Natural killer cell treated with Interleukin-12 subunit alpha and Interleukin-12 subunit beta and Interleukin-15 and Interleukin-18, amount 100 ng/mL, for 72 hours (primary cell): Measurements from ENCODE around the gene C1RL. TPM values are rescaled to one million over a fixed set of nuclear protein-coding genes. Genes with fewer than 3 reads are reported as not detected.

Experiments used
- ATAC-seq, 2 donors: fragments of 150-1000 bp; cut with Tn5 transposase in 1 of 2; sonication (Bioruptor Pico), chemical (Tn5 transposase) in 1 of 2; 2 replicates each; pipeline ENCODE4 v1.10.0; 2021
- DNase-seq: peaks from one replicate; pipeline ENCODE4 v3.0.0; 2022; ENCODE audit warnings: low spot score
- H3K27ac Mint-ChIP-seq, 2 donors: 1 replicate in 1 of 2; 2 replicates in 1 of 2; pipeline ENCODE4 v1.8.0; 2022; ENCODE audit warnings: mixed read lengths in 2 of 2, mild to moderate bottlenecking in 1 of 2, moderate library complexity in 1 of 2
- H3K27me3 Mint-ChIP-seq, 2 donors: 1 replicate in 1 of 2; 2 replicates in 1 of 2; pipeline ENCODE4 v1.8.0; 2022; ENCODE audit warnings: mixed read lengths in 2 of 2
- H3K36me3 Mint-ChIP-seq: one replicate; pipeline ENCODE4 v1.8.0; 2022; ENCODE audit warnings: mixed read lengths
- H3K4me1 Mint-ChIP-seq, 2 donors: 1 replicate in 1 of 2; 2 replicates in 1 of 2; pipeline ENCODE4 v1.8.0; 2022; ENCODE audit warnings: low read depth in 2 of 2, mixed read lengths in 2 of 2, mild to moderate bottlenecking in 1 of 2
- H3K4me3 Mint-ChIP-seq: one replicate; pipeline ENCODE4 v1.8.0; 2022; ENCODE audit warnings: mixed read lengths
- H3K9me3 Mint-ChIP-seq: 2 replicates; pipeline ENCODE4 v1.8.0; 2022; ENCODE audit warnings: mixed read lengths
- total RNA-seq, 2 donors: library from RNA; stranded (reverse); gene quantifications; one replicate each; pipeline ENCODE4 v1.2.3, GENCODE V29; 2022

The C1RL gene
- total RNA-seq, 2 donors from 2014 or later = 24.8 to 29.1 TPM

- DNase-seq = no peak
- no peaks in the 10 kb centered on the region for H3K27me3 Mint-ChIP-seq
- no peaks in the 10 kb centered on the region for H3K9me3 Mint-ChIP-seq
- no peak overlapping the region for H3K4me3 Mint-ChIP-seq
- no peak for ATAC-seq
- H3K4me1 Mint-ChIP-seq = peaks cover 0 to 6% of the 10 kb centered on the region in 2 donors
- no peak overlapping the region for H3K27ac Mint-ChIP-seq
- H3K36me3 Mint-ChIP-seq = no peaks in the 10 kb centered on the region
Observed at GRCh38 chr12:7144414-7145120, 35.6 kb upstream of the C1RL start.

DNA sequence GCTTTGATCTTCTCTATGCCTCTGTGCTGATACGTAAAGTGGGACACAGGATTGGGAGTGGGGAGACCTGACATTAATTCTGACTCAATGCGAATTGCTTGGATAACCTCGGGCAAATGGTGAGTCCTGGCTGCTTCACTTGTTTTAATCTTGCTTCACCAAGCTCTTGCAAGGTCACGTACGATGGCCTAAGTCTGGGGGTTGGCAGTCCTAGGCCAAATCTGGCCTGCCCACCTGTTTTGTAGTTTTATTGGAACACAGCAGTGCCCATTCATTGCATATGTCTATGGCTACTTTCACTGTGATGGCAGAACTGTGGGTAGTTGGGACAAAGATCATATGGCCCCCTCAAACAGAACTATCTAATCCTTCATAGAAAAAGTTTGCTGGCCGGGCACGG lies 34.5 kb upstream of the C1RL start:
- no peak overlapping the region for H3K27ac Mint-ChIP-seq
- peak; percentile 58 for DNase-seq
- H3K36me3 Mint-ChIP-seq = no peaks in the 10 kb centered on the region

DNA sequence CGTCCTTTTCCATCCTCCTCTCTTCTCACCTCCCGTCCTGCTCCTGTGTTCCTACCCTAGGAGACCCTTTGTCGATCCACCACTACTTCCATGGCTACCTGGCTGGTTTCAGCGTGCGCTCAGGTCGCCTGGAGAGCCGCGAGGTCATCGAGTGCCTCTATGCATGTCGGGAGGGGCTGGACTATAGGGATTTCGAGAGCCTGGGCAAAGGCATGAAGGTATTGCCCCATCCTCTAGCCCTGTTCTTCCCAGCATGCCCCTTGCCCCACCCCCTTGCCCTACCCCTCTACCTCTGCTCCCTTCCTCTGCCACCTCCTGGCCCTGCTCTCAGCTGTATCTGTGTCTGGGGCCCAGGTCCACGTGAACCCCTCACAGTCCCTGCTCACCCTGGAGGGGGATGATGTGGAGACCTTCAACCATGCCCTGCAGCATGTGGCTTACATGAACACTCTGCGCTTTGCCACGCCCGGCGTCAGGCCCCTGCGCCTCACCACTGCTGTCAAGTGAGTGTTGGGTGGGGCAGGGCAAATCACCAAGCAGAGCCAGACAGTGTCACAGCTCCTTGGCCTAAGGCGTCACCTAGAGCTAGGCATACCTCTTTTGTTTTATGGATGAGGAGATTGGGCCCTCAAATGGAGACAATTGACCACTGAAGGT lies 33.9 kb upstream of the C1RL start:
- Mint-ChIP-seq H3K27me3 (no peaks in the 10 kb centered on the region), H3K9me3 (no peaks in the 10 kb centered on the region), H3K27ac (no peak overlapping the region), H3K4me1 (peaks cover 0 to 6% of the 10 kb centered on the region in 2 donors), H3K4me3 (no peak overlapping the region), H3K36me3 (no peaks in the 10 kb centered on the region)
- ATAC-seq (peak in 1 of 2 donors; percentile 28), DNase-seq (peak; percentile 46)

More for the DNA sequence above, 34.5 kb upstream of the C1RL start:
- ATAC-seq = no peak
- Mint-ChIP-seq H3K27me3 (no peaks in the 10 kb centered on the region), H3K9me3 (no peaks in the 10 kb centered on the region), H3K4me3 (no peak overlapping the region), H3K4me1 (peaks cover 0 to 6% of the 10 kb centered on the region in 2 donors)

DNA sequence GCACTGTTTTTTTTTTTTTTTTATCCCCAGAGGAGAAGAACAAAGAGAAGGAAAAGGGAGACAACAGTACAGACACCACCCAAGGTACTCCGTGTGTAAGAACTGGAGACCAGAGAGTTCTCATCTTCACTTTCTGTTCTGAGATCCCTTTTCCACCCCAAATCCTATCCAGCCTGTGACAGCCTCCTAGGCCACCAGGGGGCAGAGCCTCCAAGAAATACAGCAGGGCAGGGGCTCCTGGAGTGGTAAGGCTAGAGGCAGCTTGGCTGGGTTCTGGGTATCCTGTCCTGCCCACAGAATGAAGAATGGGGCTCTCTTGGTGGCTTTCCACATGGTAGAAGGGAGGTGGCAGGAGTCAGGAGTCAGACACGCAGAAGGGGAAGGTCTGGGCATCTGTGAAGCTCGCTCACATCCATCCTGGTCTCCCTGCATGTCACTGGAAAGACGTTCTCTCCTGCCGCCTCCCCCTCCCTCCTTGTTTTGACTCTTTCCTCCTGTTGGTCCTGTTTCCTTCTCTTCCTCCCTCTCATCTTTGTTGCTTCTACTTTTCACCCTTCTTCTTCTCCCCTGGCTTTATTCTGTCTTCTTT lies 33.1 kb upstream of the C1RL start:
- no peaks in the 10 kb centered on the region for H3K27me3 Mint-ChIP-seq
- no peaks in the 10 kb centered on the region for H3K9me3 Mint-ChIP-seq
- peaks cover 0 to 6% of the 10 kb centered on the region in 2 donors for H3K4me1 Mint-ChIP-seq
- DNase-seq (peak; percentile 64), ATAC-seq (peak; percentile 67 to 72)
- H3K27ac Mint-ChIP-seq = no peak overlapping the region
- no peaks in the 10 kb centered on the region for H3K36me3 Mint-ChIP-seq
- H3K4me3 Mint-ChIP-seq = no peak overlapping the region

- Mint-ChIP-seq H3K27me3 (no peaks in the 10 kb centered on the region), H3K4me3 (no peak overlapping the region), H3K36me3 (no peaks in the 10 kb centered on the region), H3K9me3 (no peaks in the 10 kb centered on the region), H3K27ac (no peak overlapping the region), H3K4me1 (peaks cover 0 to 6% of the 10 kb centered on the region in 2 donors)
- DNase-seq (peak; percentile 22), ATAC-seq (no peak)
Observed at GRCh38 chr12:7141351-7142005, 32.5 kb upstream of the C1RL start.

- Mint-ChIP-seq H3K36me3 (no peaks in the 10 kb centered on the region), H3K27ac (no peak overlapping the region), H3K4me1 (peaks cover 3 to 6% of the 10 kb centered on the region in 2 donors), H3K9me3 (no peaks in the 10 kb centered on the region), H3K4me3 (no peak overlapping the region), H3K27me3 (no peaks in the 10 kb centered on the region)
- DNase-seq (no peak), ATAC-seq (no peak)
Observed at GRCh38 chr12:7139200-7139599, 30.2 kb upstream of the C1RL start.

DNA sequence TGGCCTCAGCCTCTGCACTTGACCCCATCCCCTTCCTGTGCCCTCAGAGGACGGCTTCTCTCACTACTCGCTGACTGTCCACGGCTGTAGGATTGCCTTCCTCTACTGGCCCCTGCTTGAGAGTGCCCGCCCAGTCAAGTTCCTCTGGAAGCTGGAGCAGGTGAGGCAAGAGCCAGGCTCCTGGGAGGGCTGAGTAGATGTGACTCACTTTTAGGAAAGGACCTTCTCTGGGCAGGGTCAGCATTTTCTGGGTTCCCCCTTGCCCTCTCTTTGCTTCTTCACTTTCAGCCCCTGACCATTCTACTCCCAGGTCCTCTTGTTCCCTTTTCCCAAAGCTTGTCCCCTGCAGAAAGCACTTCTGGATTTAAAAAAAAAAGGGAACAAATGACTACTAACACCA lies 28.9 kb upstream of the C1RL start:
- H3K4me3 Mint-ChIP-seq = no peak overlapping the region
- no peaks in the 10 kb centered on the region for H3K36me3 Mint-ChIP-seq
- DNase-seq (no peak), ATAC-seq (no peak)
- H3K9me3 Mint-ChIP-seq = no peaks in the 10 kb centered on the region
- no peaks in the 10 kb centered on the region for H3K27me3 Mint-ChIP-seq
- no peak overlapping the region for H3K27ac Mint-ChIP-seq
- H3K4me1 Mint-ChIP-seq = peaks cover 3 to 6% of the 10 kb centered on the region in 2 donors

- Mint-ChIP-seq H3K4me1 (peaks cover 11 to 14% of the 10 kb centered on the region in 2 donors), H3K27ac (no peak overlapping the region), H3K27me3 (no peaks in the 10 kb centered on the region), H3K4me3 (no peak overlapping the region), H3K9me3 (no peaks in the 10 kb centered on the region), H3K36me3 (no peaks in the 10 kb centered on the region)
- DNase-seq = no peak
- no peak for ATAC-seq
Observed at GRCh38 chr12:7136676-7137075, 27.7 kb upstream of the C1RL start.

- no peak for ATAC-seq
- no peaks in the 10 kb centered on the region for H3K9me3 Mint-ChIP-seq
- no peak overlapping the region for H3K4me3 Mint-ChIP-seq
- peaks cover 16 to 20% of the 10 kb centered on the region in 2 donors for H3K4me1 Mint-ChIP-seq
- no peaks in the 10 kb centered on the region for H3K36me3 Mint-ChIP-seq
- no peak overlapping the region for H3K27ac Mint-ChIP-seq
- DNase-seq = no peak
- no peaks in the 10 kb centered on the region for H3K27me3 Mint-ChIP-seq
Observed at GRCh38 chr12:7136071-7136470, 27.1 kb upstream of the C1RL start.

- Mint-ChIP-seq H3K4me1 (peaks cover 25 to 31% of the 10 kb centered on the region in 2 donors), H3K27ac (no peak overlapping the region), H3K4me3 (no peak overlapping the region), H3K9me3 (no peaks in the 10 kb centered on the region), H3K36me3 (no peaks in the 10 kb centered on the region), H3K27me3 (no peaks in the 10 kb centered on the region)
- no peak for ATAC-seq
- DNase-seq = no peak
Observed at GRCh38 chr12:7134396-7135166, 25.6 kb upstream of the C1RL start.

- H3K4me3 Mint-ChIP-seq = peak overlapping the region; percentile 100
- peak overlapping the region; percentile 76 to 93 for H3K27ac Mint-ChIP-seq
- no peaks in the 10 kb centered on the region for H3K9me3 Mint-ChIP-seq
- DNase-seq (no peak), ATAC-seq (peak in 1 of 2 donors; percentile 34)
- no peaks in the 10 kb centered on the region for H3K36me3 Mint-ChIP-seq
- H3K4me1 Mint-ChIP-seq = peaks cover 30 to 42% of the 10 kb centered on the region in 2 donors
- no peaks in the 10 kb centered on the region for H3K27me3 Mint-ChIP-seq
Observed at GRCh38 chr12:7131502-7131866, 22.5 kb upstream of the C1RL start.

- Mint-ChIP-seq H3K9me3 (no peaks in the 10 kb centered on the region), H3K4me1 (peaks cover 30 to 42% of the 10 kb centered on the region in 2 donors), H3K27me3 (no peaks in the 10 kb centered on the region), H3K27ac (peak overlapping the region; percentile 76 to 93), H3K36me3 (no peaks in the 10 kb centered on the region), H3K4me3 (peak overlapping the region; percentile 100)
- peak; percentile 67 to 69 for ATAC-seq
- DNase-seq = peak; percentile 79
Observed at GRCh38 chr12:7130701-7131501, 21.9 kb upstream of the C1RL start.
